ENCODE data around the gene EBPL.

DNA sequence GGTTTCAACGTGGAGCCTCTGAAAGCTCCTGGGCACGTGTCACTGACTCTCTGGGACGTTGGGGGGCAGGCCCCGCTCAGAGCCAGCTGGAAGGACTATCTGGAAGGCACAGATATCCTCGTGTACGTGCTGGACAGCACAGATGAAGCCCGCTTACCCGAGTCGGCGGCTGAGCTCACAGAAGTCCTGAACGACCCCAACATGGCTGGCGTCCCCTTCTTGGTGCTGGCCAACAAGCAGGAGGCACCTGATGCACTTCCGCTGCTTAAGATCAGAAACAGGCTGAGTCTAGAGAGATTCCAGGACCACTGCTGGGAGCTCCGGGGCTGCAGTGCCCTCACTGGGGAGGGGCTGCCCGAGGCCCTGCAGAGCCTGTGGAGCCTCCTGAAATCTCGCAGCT lies 60.7 kb downstream of the EBPL start:
- TF ChIP-seq, protein P1, sequence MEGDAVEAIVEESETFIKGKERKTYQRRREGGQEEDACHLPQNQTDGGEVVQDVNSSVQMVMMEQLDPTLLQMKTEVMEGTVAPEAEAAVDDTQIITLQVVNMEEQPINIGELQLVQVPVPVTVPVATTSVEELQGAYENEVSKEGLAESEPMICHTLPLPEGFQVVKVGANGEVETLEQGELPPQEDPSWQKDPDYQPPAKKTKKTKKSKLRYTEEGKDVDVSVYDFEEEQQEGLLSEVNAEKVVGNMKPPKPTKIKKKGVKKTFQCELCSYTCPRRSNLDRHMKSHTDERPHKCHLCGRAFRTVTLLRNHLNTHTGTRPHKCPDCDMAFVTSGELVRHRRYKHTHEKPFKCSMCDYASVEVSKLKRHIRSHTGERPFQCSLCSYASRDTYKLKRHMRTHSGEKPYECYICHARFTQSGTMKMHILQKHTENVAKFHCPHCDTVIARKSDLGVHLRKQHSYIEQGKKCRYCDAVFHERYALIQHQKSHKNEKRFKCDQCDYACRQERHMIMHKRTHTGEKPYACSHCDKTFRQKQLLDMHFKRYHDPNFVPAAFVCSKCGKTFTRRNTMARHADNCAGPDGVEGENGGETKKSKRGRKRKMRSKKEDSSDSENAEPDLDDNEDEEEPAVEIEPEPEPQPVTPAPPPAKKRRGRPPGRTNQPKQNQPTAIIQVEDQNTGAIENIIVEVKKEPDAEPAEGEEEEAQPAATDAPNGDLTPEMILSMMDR (IDR thresholded peaks at IDR 0.05): no peak
- no peak for TF ChIP-seq POLR2A (IDR thresholded peaks at IDR 0.05)
